Placental pericyte (primary cell): ENCODE data around the gene STEAP1. TPM values are rescaled to one million over a fixed set of nuclear protein-coding genes. Genes with fewer than 3 reads are reported as not detected.

Source experiments
- total RNA-seq: library from RNA; depleted of rRNA; stranded (reverse); fragments of >200 nt; gene quantifications from 2 replicates; pipeline ENCODE4 v1.2.3, GENCODE V29; 2012

Gene STEAP1
- total RNA-seq, result 7.4 and 56.8 TPM in 2 replicates

DNA sequence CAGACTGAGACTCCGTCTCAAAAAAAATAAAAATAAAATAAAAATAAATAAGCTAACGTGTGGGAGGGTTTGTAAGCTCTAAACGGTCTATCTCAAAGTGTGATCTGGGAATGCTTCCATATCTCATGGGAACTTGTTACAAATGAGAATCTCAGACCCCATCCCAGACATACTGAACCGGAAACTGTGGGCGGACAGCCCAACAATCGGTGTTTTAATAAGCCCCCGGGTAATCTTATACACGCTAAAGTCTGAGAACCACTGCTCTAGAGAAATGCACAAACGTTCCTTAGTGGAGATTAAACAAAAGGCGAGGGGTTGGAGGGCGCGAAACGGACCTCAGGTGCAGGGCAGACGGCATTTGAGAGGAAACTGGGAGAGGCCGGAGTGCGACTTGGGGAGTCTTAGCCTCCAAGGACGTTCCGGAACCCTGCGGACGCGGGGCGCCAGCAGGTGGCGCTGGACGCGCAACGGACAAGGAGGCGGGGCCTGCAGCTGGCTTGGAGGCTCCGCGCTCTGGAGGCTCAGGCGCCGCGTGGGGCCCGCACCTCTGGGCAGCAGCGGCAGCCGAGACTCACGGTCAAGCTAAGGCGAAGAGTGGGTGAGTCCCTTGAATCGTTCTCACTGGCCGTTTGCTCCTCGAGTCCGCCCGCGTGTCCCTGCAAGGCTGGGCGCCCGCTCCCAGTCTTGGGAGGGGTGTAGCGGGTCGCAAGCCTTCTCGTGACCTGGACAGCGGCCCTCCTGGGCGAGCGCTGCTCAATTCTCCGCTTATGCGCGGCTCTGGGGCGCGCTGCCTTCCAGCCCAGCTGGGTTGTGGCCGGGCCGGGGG, at the start of gene STEAP1:
STEAP1 (plus strand) TSS at position 527 of the 829 bp plus-strand sequence. CDS start 5,320 bp downstream, outside the sequence.

DNA sequence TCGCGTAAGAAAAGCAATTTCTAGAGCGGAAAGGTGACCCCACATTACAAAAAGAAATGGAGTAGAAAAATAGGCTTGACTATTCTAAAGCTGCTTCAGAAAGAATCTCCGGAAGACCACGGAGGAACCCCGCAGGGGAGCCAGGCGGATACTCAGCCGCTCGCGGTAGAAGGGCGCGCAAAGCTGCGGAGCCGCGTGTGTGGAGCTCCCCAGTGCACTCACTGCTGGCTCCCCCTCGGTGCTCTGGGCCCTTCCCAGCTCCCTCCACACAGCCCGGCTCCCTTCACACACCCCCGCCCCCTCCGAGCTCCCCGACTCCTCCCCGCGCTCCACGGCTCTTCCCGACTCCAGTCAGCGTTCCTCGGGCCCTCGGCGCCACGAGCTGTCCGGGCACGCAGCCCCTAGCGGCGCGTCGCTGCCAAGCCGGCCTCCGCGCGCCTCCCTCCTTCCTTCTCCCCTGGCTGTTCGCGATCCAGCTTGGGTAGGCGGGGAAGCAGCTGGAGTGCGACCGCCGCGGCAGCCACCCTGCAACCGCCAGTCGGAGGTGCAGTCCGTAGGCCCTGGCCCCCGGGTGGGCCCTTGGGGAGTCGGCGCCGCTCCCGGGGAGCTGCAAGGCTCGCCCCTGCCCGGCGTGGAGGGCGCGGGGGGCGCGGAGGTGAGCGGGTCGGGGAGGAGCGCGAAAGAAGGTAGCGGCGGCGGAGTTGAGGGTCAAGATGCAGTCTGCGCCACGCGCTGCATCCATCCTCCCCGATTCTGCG, 57.3 kb downstream of the STEAP1 start, which contains the start of gene STEAP2:
STEAP2 (plus strand) TSS at position 350 of the 758 bp plus-strand sequence. CDS start 13,343 bp downstream, outside the sequence.

Other genes with a start within 250 kb of the STEAP1 start
- 1.8 and 28.6 TPM in 2 replicates for gene STEAP2, start 57.3 kb downstream of the STEAP1 start, total RNA-seq
- 3.6 and 5.3 TPM in 2 replicates for gene CFAP69, start 90.7 kb downstream of the STEAP1 start, total RNA-seq
- gene FAM237B, start 166.8 kb downstream of the STEAP1 start, total RNA-seq, result not detected in 2 replicates
- gene GTPBP10, start 192.2 kb downstream of the STEAP1 start, total RNA-seq, result 15.9 and 17.7 TPM in 2 replicates
- 61.5 and 79.7 TPM in 2 replicates for gene CLDN12, start 249.0 kb downstream of the STEAP1 start, total RNA-seq